Neural progenitor cell (in vitro differentiated cells): Measurements from ENCODE around the gene F13A1.

Experiments used
- EZH2 ChIP-seq: fragments of 200-600 bp; sonication (generic); IDR thresholded peaks from 2 replicates; pipeline ENCODE4 v1.6.1; 2017; ENCODE audit warnings: antibody characterized with exemption, mild to moderate bottlenecking, moderate library complexity
- TF ChIP-seq, protein P1 (sequence below): fragments of 200-600 bp; sonication (generic); IDR thresholded peaks from 2 replicates; pipeline ENCODE4 v1.5.1; 2017; ENCODE audit warnings: antibody characterized with exemption, mild to moderate bottlenecking

DNA sequence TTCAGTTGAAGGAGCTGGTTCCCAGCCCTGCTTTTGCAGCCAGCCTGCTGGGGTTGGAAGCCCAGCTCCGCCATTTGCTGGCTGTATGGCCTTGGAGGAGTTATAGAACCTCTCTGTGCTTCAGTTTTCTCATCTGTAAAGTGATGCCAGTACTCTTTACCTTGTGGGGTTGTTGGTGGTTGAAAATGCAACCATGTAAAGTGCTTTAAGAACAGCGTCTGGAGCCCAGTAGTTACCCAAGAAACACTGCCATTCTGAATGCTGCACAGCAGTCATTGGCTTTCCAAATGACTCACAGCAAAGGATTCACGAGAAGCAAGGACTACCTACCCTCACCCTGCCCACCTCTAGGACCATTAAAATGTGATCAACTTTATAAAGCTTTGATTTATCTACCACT lies 154.4 kb downstream of the F13A1 start:
- TF ChIP-seq, protein P1, sequence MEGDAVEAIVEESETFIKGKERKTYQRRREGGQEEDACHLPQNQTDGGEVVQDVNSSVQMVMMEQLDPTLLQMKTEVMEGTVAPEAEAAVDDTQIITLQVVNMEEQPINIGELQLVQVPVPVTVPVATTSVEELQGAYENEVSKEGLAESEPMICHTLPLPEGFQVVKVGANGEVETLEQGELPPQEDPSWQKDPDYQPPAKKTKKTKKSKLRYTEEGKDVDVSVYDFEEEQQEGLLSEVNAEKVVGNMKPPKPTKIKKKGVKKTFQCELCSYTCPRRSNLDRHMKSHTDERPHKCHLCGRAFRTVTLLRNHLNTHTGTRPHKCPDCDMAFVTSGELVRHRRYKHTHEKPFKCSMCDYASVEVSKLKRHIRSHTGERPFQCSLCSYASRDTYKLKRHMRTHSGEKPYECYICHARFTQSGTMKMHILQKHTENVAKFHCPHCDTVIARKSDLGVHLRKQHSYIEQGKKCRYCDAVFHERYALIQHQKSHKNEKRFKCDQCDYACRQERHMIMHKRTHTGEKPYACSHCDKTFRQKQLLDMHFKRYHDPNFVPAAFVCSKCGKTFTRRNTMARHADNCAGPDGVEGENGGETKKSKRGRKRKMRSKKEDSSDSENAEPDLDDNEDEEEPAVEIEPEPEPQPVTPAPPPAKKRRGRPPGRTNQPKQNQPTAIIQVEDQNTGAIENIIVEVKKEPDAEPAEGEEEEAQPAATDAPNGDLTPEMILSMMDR, result no peak
- no peak for TF ChIP-seq EZH2
